HG03442 (cell line): ENCODE measurements around the gene TAS1R1.
"Not testable (repeated sequence)": the region's sequence is repeated elsewhere in the genome, so short reads cannot be mapped to it uniquely, and the experiment has no call there.

Experiments used
- ATAC-seq: cut with Tn5 transposase; IDR thresholded peaks from one replicate; pipeline ENCODE4 v1.9.1; 2021; ENCODE audit warnings: mild to moderate bottlenecking, moderate library complexity; ENCODE audit not compliant: unreplicated experiment

TAS1R1 gene

DNA sequence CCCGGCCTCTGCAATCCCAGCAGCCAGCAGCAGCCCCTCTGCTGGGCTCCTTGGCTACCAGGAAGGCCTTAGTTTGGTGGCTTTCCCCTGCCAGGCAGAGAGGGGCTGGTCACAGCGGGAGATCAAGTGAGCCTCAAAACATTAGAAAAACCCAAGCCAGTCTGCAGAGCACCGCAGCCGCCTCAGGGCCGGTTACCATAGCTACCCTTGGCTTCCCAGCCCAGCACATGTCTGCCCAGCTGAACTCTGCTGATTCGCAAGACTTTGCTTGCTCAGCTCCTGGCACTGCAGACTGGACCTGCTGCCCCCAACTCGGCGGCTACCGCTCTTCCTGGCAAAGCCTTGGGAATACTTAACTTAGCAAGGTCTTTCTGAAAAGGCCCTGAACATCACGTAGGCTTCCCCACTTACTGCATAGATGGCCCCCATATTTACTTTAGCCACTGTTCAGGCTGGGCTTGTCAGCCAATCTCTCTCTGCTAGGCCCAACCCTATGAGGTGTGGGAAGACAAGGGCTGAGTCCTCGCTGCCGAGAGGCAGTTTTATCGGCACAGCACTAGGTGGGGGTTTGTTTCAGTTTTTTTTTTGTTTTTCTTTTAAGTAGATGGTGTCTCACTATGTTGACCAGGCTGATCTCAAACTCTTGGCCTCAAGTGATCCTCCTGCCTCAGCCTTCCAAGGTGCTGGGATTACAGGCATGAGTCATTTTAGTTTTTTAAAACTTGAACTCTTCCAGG, 35.0 kb upstream of the TAS1R1 start:
- ATAC-seq, result no peak

DNA sequence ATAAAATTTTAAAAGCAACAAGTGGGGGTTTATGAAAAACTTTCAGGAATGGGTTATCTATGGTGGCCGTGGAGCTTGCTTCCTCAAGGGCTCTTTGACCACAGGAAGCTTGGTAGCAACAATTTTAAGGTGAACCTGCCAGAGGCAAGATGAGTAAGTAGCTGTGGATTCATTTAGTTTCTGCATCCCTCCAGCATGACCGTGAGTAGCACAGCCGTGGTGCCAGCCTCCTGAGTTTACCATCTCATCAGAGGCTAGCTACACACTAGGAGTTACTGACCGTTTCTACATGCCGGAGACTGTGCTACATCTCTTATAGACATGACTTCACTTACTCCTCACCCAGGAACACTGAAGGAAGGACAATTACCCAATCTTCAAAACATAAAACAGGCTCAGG, 33.6 kb upstream of the TAS1R1 start:
- no peak for ATAC-seq

DNA sequence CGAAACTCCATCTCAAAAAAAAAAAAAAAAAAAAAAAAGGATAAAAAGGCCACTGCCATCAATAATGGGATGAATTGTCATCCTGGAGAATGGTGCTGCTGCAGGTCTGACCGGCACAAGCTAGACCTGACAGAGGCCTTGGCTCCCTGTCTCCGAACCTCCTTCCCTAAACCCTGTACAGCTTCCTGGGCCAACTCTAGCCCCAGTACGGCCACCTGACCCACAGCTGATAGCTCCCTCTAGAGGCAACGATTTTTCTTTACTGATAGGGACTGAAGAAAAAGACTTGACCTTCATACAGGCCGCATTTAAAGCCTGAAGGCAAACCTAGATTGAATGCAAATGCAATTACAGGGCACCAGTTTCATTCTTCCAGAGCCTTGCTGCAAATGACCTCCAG, 31.5 kb upstream of the TAS1R1 start:
- no peak for ATAC-seq

DNA sequence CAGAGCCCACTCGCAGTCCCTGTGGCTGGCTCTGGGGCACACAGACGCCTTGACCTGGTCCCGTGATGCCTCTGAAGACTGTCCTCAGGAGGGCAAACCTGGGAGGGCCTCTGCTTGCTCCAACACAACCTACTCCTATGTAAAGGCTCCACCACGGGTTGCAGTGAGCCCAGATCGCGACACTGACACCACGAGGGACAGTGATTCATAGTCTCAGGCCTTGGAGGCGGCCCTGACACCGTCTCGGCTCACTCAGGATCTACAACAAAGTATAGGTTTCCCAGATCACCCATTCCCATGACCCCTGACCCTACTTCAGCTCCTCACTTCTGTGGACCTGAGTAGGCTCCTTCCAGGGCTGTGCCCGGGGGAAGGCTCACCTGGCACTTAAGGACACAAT, 28.8 kb upstream of the TAS1R1 start:
- ATAC-seq, result no peak

DNA sequence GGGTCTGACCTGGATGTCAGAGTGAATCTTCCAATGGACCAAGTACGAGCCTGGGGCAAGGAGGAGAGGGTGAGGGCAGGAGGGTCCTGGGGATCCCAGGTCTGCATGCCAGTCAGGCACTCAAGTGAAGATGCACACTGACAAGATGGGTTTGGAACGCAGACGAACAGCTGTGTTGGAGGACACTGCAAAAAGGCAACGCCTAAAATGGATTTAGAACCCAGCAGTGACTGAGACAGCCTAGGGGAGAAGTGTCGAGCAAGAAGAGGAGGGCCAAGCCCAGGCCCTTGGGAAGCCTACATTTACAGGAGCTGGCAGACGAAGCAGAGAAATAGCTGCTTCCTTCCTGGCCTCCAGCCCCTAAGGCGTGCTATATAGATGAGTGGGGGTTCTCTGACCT, 26.6 kb upstream of the TAS1R1 start:
- ATAC-seq, result no peak

DNA sequence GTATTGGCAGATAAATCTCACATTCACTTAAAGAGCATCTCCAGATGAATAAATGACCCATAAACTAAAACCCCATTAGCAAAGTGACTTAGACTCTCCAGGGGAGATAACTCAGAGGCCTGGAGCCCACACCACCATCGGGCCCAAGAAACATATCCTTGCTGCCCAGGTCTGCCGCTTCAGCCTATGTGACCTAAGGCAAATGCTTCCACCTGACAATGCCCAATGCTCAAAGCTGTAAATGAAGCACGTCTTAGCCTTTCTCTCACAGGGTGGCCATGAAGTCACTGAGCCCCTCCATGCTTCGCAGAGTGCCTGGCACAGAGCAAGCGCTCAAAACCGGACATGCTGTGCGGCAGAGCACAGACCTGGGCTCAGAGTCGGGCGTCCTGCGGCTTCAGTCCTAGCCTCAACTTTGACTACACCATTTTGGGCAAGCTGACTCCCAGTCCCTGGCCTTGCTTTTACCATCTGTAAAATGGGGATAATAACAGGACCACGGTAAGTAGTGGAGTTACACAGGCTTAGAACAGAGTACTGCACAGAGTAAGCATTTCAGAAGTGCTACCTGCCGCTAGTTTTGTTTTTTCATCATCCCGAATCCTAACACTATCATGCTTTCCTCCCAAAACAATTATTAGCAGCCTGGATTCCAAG, 24.5 kb upstream of the TAS1R1 start:
- ATAC-seq, result no peak

DNA sequence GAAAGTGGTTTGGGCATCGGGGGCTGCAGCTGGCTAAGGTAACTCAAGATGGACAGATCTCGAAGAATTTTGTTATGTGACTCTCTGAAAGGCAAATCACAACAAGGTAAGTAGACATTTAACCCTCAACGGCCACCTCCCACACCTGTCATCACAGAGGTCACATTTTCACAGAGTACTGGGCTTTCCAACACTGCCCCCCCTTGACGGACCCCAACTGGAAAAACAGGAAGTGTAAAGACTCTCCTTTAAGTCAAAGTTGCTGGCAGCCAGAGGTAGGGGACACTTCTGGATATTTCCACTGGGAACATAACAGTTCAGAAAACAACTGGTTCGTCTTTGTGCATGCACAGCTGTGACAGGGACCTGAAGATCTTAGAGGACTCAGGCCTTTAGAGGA, 23.1 kb upstream of the TAS1R1 start:
- ATAC-seq, result no peak

DNA sequence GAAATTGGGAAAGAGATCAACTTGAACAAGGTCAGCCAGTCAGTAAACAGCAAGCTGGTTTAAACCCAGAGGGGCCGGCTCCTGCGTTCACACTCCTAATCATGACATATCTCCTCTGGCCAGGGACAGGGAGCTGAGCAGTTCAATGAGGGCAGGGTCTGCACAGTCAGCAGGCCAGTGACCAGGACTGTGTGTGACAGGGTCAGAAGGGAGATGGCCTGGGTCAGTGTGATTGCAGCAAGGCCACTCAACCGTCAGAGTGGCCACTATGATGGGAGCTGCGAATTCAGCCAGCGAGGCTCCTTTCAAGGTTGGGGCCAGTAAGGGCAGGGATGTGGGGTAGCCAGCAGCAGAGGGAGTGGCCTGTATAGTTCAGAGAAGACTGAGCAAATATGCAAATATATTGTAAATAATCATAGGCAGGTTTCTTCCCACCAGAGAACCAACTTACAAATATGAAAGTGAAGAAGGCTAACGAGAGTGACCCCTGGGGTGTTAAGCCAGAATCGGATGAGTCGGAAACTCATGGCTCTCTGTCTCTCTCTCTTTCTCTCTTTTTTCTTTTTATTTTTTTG, 20.8 kb upstream of the TAS1R1 start:
- ATAC-seq, result no peak

DNA sequence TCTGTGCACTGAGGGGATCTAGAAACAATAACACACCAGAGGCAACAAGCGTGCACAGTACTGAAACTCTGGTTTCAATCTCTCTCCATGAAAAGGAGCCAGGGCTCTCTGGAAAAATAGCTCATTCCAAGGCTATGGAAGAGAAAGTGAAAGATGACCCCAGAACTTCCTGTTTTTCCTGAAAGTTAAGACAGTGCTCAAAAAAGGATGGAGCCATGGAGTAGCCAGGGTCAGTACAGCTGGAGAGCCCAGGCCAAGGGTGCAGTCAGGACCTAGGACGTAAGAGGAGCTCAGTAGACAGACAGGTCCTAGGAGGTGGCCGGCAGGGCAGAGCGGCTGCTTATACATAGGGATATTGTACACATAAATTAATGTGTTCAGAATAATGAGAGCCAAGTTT, 19.9 kb upstream of the TAS1R1 start:
- ATAC-seq, result no peak

DNA sequence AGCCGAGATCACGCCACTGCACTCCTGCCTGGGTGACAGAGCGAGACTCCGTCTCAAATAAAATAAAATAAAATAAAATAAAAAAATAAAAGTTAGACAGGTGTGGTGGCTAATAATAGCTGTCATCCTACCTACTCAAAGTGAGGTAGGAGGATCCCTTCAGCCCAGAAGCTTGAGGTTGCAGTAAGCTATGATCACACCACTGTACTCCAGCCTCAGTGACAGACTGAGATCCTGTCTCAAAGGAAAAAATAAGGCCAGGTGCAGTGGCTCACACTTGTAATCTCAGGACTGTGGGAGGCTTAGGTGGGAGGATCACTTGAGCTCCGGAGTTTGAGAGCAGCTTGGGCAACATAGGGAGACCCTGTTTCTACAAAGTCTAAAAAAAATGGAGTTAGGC, 18.8 kb upstream of the TAS1R1 start:
- no peak for ATAC-seq

DNA sequence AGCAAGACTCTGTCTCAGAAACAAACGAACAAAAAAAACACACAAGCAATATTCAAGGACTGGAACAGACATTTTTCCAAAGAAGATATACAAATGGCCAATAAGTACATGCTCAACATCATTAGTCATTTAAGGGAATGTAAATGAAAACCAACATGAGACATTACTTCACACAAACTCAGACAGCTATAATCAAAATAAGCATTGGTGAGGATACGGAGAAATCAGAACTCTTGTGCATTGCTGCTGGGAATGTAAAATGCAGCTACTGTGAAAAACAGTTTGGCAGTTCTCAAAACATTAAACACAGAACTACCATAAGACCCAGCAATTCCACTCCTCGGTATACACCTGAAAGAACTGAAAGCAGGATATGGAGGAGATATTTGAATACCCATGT, 16.2 kb upstream of the TAS1R1 start:
- ATAC-seq, result no peak

DNA sequence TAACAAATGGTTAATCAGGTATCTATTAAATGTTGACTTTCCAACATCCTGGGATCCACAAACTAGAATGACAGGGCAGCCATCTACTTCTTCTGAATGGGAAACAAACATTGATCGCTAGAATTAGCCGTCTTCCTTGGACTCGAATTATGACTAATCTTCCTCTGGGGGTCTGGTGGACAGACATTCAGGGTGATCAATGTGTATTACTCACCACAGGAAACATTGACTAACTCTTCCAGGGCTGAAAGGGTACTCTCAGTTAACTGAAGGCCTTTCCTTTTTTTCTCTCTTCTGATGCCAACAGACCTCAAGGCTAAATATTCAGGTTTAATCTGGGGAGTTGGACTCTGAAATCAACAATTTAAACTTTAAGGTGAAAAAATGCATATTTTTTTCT, 10.3 kb upstream of the TAS1R1 start:
- ATAC-seq, result no peak

DNA sequence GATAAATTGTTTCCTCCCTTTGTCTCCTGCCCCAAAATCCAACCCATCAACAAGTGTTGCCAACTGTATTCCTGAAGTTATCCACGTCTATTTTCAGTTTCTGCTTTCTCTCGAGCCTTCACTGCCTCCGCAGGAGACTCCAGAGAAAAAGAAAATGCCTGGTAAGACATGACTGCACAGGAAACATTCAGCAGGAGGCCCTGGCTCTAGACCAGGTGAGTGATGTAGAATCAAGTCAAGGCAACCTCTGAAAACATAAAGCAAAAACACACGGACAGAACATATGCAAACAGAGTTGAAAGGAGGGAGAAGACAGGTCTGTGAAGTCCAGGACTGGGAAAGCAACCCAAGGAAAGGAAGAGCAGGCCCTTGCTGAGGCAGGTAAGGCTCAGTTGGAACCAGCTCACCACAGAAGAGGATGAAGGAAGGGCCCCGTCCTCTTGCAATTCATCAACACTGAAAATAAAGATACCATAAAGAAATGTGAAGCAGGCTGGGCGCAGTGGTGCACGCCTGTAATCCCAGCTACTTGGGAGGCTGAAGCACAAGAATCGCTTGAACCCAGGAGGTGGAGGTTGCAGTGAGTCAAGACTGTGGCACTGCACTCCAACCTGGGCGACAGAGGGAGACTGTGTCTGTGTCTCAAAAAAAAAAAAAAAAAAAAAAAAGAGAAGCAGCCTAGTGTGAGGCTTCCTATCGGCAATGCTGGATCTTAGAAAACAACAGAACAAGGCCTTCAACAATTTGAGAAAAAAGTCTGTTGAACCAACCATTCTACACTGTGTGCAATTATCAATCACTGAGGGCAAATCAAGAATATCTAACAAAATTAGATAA, 9.6 kb upstream of the TAS1R1 start:
- no peak for ATAC-seq

DNA sequence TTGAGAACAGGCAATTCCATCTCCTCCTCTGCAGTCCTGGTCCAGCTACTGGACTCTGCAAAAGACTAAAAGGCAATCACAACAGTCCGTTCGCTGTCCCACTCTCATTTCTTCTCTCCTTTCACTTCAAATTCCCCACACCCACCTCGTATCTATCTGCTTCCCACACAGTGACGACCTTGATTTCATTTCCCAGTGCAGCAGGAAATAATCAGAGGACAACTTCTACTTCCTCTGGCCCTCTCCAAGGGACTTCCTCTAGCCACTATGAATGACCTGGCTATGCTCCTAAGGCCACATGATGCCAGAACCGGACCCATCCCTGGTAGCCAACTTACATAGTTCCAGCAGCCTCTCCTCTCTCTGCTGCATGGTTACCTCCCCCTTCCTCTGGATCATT, 8.8 kb upstream of the TAS1R1 start:
- ATAC-seq, result no peak

DNA sequence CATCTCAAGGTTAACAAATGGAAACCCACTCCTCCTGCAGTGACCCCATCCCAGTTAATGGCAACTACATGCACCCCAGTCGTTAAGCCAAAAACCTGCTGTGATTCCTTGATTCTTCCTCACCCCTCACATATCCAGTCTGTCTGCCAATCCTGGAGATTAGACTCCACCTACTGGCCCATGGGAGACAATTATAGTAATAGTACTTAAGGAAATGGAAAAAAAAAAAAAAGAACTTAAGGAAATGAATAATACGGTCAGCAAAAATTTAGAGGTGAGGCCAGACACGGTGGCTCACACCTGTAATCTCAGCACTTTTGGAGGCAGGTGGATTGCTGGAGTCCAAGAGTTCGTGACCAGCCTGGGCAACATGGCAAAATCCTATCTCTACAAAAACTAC, 7.8 kb upstream of the TAS1R1 start:
- ATAC-seq, result no peak

DNA sequence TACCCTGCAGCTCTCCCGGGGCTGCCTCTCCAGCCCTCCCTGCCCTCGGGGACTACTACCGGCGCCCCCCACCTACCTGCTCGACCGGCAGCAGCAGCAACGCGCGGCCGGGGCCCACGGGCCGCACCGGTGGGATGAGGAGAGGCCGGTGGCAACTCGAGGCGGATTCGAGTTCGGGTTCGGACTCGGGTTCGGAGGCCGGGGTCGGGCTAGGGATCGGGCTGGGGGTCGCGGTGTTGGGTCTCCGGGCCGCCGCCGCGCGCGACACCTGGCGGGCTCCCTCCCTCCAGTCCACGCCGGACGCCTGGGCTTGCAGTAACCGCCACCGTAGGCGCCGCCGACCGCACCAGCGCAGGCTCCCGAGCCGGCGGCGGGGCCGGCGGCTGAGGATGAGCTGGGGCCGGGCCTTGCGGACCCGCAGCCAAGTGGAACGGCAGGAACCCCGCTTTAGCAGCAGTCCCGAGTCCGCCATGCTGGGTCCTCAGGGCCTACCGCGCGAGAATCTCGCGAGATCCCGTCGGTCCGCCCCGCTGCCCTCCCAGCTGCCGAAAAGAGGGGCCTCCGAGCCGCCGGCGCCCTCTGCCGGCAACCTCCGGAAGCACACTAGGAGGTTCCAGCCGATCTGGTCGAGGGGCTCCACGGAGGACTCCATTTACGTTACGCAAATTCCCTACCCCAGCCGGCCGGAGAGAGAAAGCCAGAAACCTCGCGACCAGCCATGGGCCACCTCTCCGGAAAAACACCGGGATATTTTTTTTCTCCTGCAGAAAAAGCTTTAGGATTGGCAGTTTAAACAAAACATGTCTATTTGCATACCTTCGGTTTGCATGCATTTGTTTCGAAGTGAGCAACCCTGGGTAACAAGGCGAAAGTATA, 838 bp upstream of the TAS1R1 start, which contains the start of gene NOL9:
NOL9 (minus strand) TSS at position 483 of the 876 bp plus-strand sequence; CDS start at position 472, 11 bp downstream.
- peak; percentile 94 for ATAC-seq

DNA sequence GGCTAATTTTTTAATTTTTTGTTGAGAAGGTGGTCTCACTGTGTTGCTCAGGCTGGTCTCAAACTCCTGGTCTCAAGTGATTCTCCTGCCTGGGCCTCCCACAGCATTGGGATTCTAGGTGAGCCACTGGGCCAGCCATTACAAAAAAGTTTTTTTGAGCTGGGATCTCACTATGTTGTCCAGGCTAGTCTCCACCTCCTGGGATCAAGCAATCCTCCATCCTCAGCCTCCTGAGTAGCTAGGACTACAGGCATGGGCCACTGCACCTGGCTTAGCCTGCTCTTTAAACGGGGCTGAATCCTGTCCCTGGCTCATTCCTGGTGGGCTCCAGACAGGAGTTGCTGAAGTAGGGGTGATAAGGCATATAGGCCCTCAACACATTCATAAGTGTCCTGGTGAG, 2.5 kb downstream of the TAS1R1 start:
- no peak for ATAC-seq

DNA sequence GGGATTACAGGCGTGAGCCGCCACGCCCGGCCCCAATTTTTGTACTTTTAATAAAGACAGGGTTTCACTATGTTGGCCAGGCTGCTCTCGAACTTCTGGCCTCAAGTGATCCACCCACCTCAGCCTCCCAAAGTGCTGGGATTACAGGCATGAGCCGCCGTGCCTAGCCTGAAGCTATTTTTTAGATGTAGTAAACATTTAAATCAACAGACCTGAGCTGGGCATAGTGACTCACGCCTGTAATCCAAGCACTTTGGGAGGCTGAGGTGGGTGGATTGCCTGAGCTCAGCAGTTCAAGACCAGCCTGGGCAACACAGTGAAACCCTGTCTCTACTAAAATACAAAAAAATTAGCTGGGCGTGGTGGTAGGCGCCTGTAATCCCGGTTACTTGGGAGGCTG, 4.1 kb downstream of the TAS1R1 start:
- not testable (repeated sequence) for ATAC-seq

DNA sequence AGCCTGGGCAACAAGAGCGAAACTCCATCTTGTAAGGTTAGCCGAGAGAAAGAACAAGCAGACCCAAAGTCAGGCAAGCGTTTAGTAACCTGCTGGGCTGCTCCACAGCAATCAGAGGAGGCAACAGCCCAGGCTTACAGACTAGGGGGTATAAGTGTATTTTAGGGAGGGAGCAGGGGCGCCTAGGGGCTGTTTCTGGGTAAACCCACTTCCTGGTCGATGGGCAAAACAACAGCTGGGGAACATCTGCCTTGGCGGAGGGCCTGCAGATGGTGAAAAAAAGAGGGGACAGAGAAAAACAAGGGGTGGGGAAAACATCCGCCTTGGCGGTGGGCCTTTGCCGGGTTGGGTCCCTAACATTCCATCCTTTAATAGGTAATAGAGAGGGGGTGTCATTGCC, 5.2 kb downstream of the TAS1R1 start:
- ATAC-seq, result no peak

DNA sequence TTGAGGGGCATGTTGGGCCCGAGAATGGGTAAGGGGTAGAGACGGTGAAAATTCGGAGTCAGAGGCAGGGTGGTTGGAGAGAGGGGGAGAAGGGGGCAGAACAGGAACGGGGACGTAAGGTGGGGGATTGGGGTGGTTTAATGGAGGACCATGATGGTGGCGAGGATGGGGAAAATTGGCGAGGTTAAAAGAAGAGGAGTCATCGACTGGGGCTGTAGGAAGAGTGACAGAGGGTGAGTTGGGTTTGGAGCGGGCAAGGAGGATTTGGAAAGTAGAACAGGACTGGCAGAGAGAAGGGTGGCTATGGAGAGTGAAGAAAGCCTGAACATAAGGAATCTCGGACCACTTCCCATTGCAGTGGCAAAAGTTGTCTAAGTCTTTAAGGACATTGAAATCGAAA, 13.9 kb downstream of the TAS1R1 start:
- ATAC-seq, result no peak

DNA sequence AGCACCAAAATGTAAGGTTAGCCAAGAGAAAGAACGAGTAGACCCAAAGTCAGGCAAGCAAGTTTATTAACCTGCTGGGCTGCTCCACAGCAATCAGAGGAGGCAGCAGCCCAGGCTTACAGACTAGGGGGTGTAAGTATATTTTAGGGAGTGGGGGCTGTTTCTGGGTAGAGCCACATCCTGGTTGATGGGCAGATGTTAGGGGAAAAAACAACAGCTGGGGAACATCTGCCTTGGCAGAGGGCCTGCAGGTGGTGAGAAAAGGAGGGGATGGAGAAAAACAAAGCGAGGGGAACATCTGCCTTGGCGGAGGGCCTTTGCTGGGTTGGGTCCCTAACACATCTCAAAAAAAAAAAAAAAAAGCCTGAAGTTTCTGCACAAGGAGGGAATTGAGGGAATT, 15.0 kb downstream of the TAS1R1 start:
- ATAC-seq, result no peak
